H1 (cell line): Measurements from ENCODE around the gene SCN10A. TPM values are rescaled to one million over a fixed set of nuclear protein-coding genes. Genes with fewer than 3 reads are reported as not detected.

ENCODE experiments used
- CTCF ChIA-PET: fragments of 300-600 bp; sonication (Branson Sonifier 250); formaldehyde crosslinking; loops from one replicate; lab custom pipeline; 2021; ENCODE audit not compliant: partially characterized antibody; lab: Charles Lee
- POLR2A ChIA-PET: fragments of 300-600 bp; sonication (Branson Sonifier 250); formaldehyde crosslinking; loops from one replicate; lab custom pipeline; 2021; ENCODE audit warnings: inconsistent platforms; ENCODE audit not compliant: partially characterized antibody; lab: Charles Lee
- DNase-seq, 2 experiments: peaks; one replicate each; pipeline versions ENCODE4 v3.0.0 to v3.0.0-alpha.2; 2010 to 2022; ENCODE audit warnings: low spot score in 2 of 2, low read depth in 1 of 2, mixed read lengths in 1 of 2
- FAIRE-seq: peaks from 2 replicates; lab custom pipeline; 2011; peaks lifted over from hg19 to GRCh38; lab: Jason Lieb, UNC
- H2AFZ ChIP-seq: 2 replicates; pipeline ENCODE4 v1.8.1; 2012; ENCODE audit warnings: low read length, inconsistent platforms
- H2AK5ac ChIP-seq: 2 replicates; pipeline ENCODE4 v1.6.1; 2013; ENCODE audit warnings: low read depth, low read length
- H2BK120ac ChIP-seq: replicated peaks from 2 replicates; pipeline ENCODE3; 2013; ENCODE audit warnings: low read depth, low read length, inconsistent platforms
- H2BK12ac ChIP-seq: 2 replicates; pipeline ENCODE4 v1.6.1; 2013; ENCODE audit warnings: low read depth, low read length
- H2BK15ac ChIP-seq: 2 replicates; pipeline ENCODE4 v1.6.1; 2013; ENCODE audit warnings: low read length
- H2BK20ac ChIP-seq: 2 replicates; pipeline ENCODE4 v1.6.1; 2013; ENCODE audit warnings: low read length
- H2BK5ac ChIP-seq: 2 replicates; pipeline ENCODE4 v1.6.1; 2013; ENCODE audit warnings: low read depth, low read length
- H3K14ac ChIP-seq: 2 replicates; pipeline ENCODE4 v1.6.1; 2013; ENCODE audit warnings: inconsistent platforms; ENCODE audit not compliant: insufficient read length
- H3K18ac ChIP-seq: 2 replicates; pipeline ENCODE4 v1.6.1; 2013; ENCODE audit warnings: low read length; ENCODE audit errors: extremely low read depth
- H3K23ac ChIP-seq: 2 replicates; pipeline ENCODE4 v1.6.1; 2013; ENCODE audit warnings: inconsistent platforms; ENCODE audit not compliant: insufficient read length
- H3K23me2 ChIP-seq: 2 replicates; pipeline ENCODE4 v1.6.1; 2013; ENCODE audit warnings: low read depth, low read length
- H3K27ac ChIP-seq: 2 replicates; pipeline ENCODE4 v1.6.1; 2011; ENCODE audit warnings: low read depth, low read length, inconsistent platforms
- H3K27me3 ChIP-seq, 4 experiments: replicated peaks in 1 of 4; 1 replicate in 1 of 4; 2 replicates in 3 of 4; pipeline versions ENCODE4 v1.6.1 to v1.8.1; 2011 to 2013; ENCODE audit warnings: low read length in 3 of 4, mild to moderate bottlenecking in 3 of 4, inconsistent platforms in 2 of 4, mixed read lengths in 2 of 4, moderate library complexity in 1 of 4; ENCODE audit not compliant: control insufficient read depth in 3 of 4, insufficient read depth in 3 of 4; ENCODE audit errors: extremely low read depth in 1 of 4
- H3K36me3 ChIP-seq, 4 experiments: 2 replicates each; pipeline versions ENCODE4 v1.6.1 to v1.8.1; 2011 to 2013; ENCODE audit warnings: mild to moderate bottlenecking in 4 of 4, low read length in 3 of 4, moderate library complexity in 2 of 4, control low read depth in 1 of 4, inconsistent platforms in 1 of 4; ENCODE audit not compliant: insufficient read depth in 4 of 4, control insufficient read depth in 2 of 4
- H3K4ac ChIP-seq: replicated peaks from 2 replicates; pipeline ENCODE3; 2013; ENCODE audit warnings: low read length, low read depth, mixed read lengths, inconsistent platforms; ENCODE audit not compliant: insufficient read length
- H3K4me1 ChIP-seq, 4 experiments: replicated peaks in 1 of 4; 1 replicate in 1 of 4; 2 replicates in 3 of 4; pipeline versions ENCODE4 v1.6.1 to v1.8.1; 2011 to 2013; ENCODE audit warnings: low read length in 3 of 4, inconsistent platforms in 2 of 4, mixed read lengths in 1 of 4; ENCODE audit not compliant: insufficient read depth in 4 of 4, control insufficient read depth in 3 of 4
- H3K4me2 ChIP-seq, 2 experiments: 2 replicates each; pipeline versions ENCODE4 v1.6.1 to v1.8.1; 2011 to 2013; ENCODE audit warnings: low read depth in 2 of 2, low read length in 2 of 2, control low read depth in 1 of 2, inconsistent platforms in 1 of 2, mild to moderate bottlenecking in 1 of 2; ENCODE audit not compliant: insufficient read depth in 1 of 2
- H3K4me3 ChIP-seq, 4 experiments: fragments of 200-600, 300-600 bp in 1 of 4; sonication (generic), shearing (Covaris generic), sonication (Bioruptor Twin) in 1 of 4; 2 replicates each; pipeline versions ENCODE4 v1.5.1 to v1.8.1; 2011 to 2016; ENCODE audit warnings: low read length in 4 of 4, low read depth in 3 of 4, control low read depth in 2 of 4, inconsistent platforms in 2 of 4, mild to moderate bottlenecking in 2 of 4, mixed read lengths in 1 of 4, moderate library complexity in 1 of 4; ENCODE audit not compliant: insufficient read depth in 2 of 4; ENCODE audit errors: extremely low read depth in 1 of 4
- H3K56ac ChIP-seq: replicated peaks from 2 replicates; pipeline ENCODE3; 2013; ENCODE audit warnings: low read depth, mild to moderate bottlenecking, mixed read lengths, low read length, inconsistent platforms; ENCODE audit not compliant: insufficient read length
- H3K79me1 ChIP-seq: 2 replicates; pipeline ENCODE4 v1.6.1; 2013; ENCODE audit warnings: low read depth, low read length, control low read depth
- H3K79me2 ChIP-seq, 2 experiments: 2 replicates each; pipeline versions ENCODE4 v1.6.1 to v1.8.1; 2012 to 2013; ENCODE audit warnings: low read length in 2 of 2, mild to moderate bottlenecking in 2 of 2, inconsistent platforms in 1 of 2; ENCODE audit not compliant: insufficient read depth in 2 of 2, control insufficient read depth in 1 of 2
- H3K9ac ChIP-seq, 4 experiments: replicated peaks in 1 of 4; 1 replicate in 1 of 4; 2 replicates in 3 of 4; pipeline versions ENCODE4 v1.6.1 to v1.8.1; 2011 to 2013; ENCODE audit warnings: low read depth in 3 of 4, low read length in 3 of 4, control low read depth in 2 of 4, mild to moderate bottlenecking in 2 of 4, moderate library complexity in 2 of 4, inconsistent platforms in 1 of 4; ENCODE audit errors: extremely low read depth in 1 of 4
- H3K9me3 ChIP-seq, 2 experiments: 2 replicates each; pipeline versions ENCODE4 v1.6.1 to v1.8.1; 2012 to 2013; ENCODE audit warnings: mild to moderate bottlenecking in 2 of 2, moderate library complexity in 2 of 2, control low read depth in 1 of 2, inconsistent platforms in 1 of 2, low read depth in 1 of 2, low read length in 1 of 2, mixed read lengths in 1 of 2; ENCODE audit not compliant: insufficient read depth in 2 of 2
- H4K20me1 ChIP-seq, 2 experiments: replicated peaks in 1 of 2; 2 replicates each; pipeline versions ENCODE3 to v1.8.1; 2011 to 2013; ENCODE audit warnings: inconsistent platforms in 2 of 2, low read length in 2 of 2, mild to moderate bottlenecking in 1 of 2; ENCODE audit not compliant: insufficient read depth in 2 of 2, control insufficient read depth in 1 of 2
- H4K5ac ChIP-seq: 2 replicates; pipeline ENCODE4 v1.6.1; 2013; ENCODE audit warnings: low read length, low read depth, mixed read lengths, inconsistent platforms; ENCODE audit not compliant: insufficient read length
- H4K8ac ChIP-seq: 2 replicates; pipeline ENCODE4 v1.8.0; 2013; ENCODE audit warnings: mild to moderate bottlenecking, moderate library complexity, low read length, inconsistent platforms; ENCODE audit not compliant: insufficient read depth; ENCODE audit errors: extremely low read depth
- H4K91ac ChIP-seq: replicated peaks from 2 replicates; pipeline ENCODE3; 2013; ENCODE audit warnings: low read length, mixed read lengths, inconsistent platforms; ENCODE audit not compliant: insufficient read length
- RAD21 ChIP-seq, 2 experiments: IDR thresholded peaks in 1 of 2; conservative IDR thresholded peaks in 1 of 2; 2 replicates each; pipeline ENCODE4 v1.6.1; 2011; ENCODE audit warnings: low read depth in 2 of 2, low read length in 2 of 2, improper control_type of control experiment in 1 of 2, inconsistent platforms in 1 of 2, mild to moderate bottlenecking in 1 of 2, moderate library complexity in 1 of 2
- SRF ChIP-seq: IDR thresholded peaks from 2 replicates; pipeline ENCODE4 v1.6.1; 2011; ENCODE audit warnings: mild to moderate bottlenecking, low read depth, low read length, moderate library complexity
- WGBS, 2 experiments: shearing (Covaris generic) in 1 of 2; methylation state at CpG; one replicate each; pipeline versions ENCODE4 v1.1.6 to v1.1.7; 2013 to 2015; ENCODE audit warnings: low lambda C conversion rate in 2 of 2, mixed read lengths in 2 of 2, inconsistent platforms in 1 of 2, low coverage in 1 of 2, missing lambda C conversion rate in 1 of 2; ENCODE audit not compliant: insufficient replicate concordance in 2 of 2, insufficient coverage in 1 of 2, insufficient read length in 1 of 2; ENCODE audit errors: extremely low coverage in 1 of 2, missing lambda C conversion rate in 1 of 2; 5-methylcytosine and 5-hydroxymethylcytosine counted together
- polyA plus RNA-seq, 7 experiments: library from polyadenylated mRNA; depleted of rRNA in 3 of 7; stranded (reverse) in 5 of 7; unstranded in 2 of 7; fragments of >200 nt in 5 of 7; fragments of 200-250 nt in 2 of 7; gene quantifications; 1 replicate in 5 of 7; 2 replicates in 1 of 7; 4 replicates in 1 of 7; pipeline versions ENCODE4 v1.2.1 to v1.2.3, GENCODE V29; 2011 to 2013; ENCODE audit warnings: missing spikeins in 2 of 7, mixed read lengths in 2 of 7
- total RNA-seq: library from RNA; stranded (reverse); fragmentation: NEBNext Ultra II Directional; extraction: Animal tissue kit (Norgen Biotek cat#: 25700); gene quantifications from 2 replicates; pipeline ENCODE4 v1.2.1, GENCODE V29; 2021
- TF ChIP-seq, protein P1 (sequence below), 3 experiments: IDR thresholded peaks; 1 replicate in 2 of 3; 2 replicates in 1 of 3; pipeline versions ENCODE4 v1.5.1 to v1.6.1; 2011; ENCODE audit warnings: low read length in 3 of 3, mild to moderate bottlenecking in 3 of 3, inconsistent platforms in 2 of 3, low read depth in 1 of 3, moderate library complexity in 1 of 3; ENCODE audit not compliant: insufficient read depth in 1 of 3; ENCODE audit errors: control extremely low read depth in 1 of 3

Gene SCN10A
- total and polyA plus RNA-seq, 2 of the 8 experiments (the other 6 are each of a cell fraction or from before 2014, with no cell fraction given), result not detected

- Histone ChIP-seq H3K9me3 (no peaks in the 10 kb centered on the region), H3K79me2 (no peaks in the 10 kb centered on the region), H3K4me3 (no peak overlapping the region), H3K14ac (no peak overlapping the region), H4K20me1 (no peaks in the 10 kb centered on the region), H2BK15ac (no peak overlapping the region)
- TF ChIP-seq, protein P1, sequence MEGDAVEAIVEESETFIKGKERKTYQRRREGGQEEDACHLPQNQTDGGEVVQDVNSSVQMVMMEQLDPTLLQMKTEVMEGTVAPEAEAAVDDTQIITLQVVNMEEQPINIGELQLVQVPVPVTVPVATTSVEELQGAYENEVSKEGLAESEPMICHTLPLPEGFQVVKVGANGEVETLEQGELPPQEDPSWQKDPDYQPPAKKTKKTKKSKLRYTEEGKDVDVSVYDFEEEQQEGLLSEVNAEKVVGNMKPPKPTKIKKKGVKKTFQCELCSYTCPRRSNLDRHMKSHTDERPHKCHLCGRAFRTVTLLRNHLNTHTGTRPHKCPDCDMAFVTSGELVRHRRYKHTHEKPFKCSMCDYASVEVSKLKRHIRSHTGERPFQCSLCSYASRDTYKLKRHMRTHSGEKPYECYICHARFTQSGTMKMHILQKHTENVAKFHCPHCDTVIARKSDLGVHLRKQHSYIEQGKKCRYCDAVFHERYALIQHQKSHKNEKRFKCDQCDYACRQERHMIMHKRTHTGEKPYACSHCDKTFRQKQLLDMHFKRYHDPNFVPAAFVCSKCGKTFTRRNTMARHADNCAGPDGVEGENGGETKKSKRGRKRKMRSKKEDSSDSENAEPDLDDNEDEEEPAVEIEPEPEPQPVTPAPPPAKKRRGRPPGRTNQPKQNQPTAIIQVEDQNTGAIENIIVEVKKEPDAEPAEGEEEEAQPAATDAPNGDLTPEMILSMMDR (IDR thresholded peaks at IDR 0.05; ENCODE audit: control extremely low read depth in 1 of 3, insufficient read depth in 1 of 3, low read depth in 1 of 3, low read length in 3 of 3), result peak in 2 of 3 experiments; percentile 24 to 47; a peak in 2 of 4 replicates
- TF ChIP-seq RAD21 (IDR thresholded peaks at IDR 0.05 in 1 of 2, conservative IDR thresholded peaks at IDR 0.05 in 1 of 2; ENCODE audit: low read depth in 2 of 2, low read length in 2 of 2) (peak; percentile 10 to 38; a peak in 1 of 4 replicates), SRF (no peak)
- TF ChIP-seq, all 59 proteins: peak for 2
- Histone ChIP-seq H3K4me1 (no peaks in the 10 kb centered on the region), H2BK5ac (no peak overlapping the region), H3K4me2 (no peak overlapping the region), H4K91ac (no peak overlapping the region), H3K23ac (no peak overlapping the region), H3K18ac (no peak overlapping the region), H2AK5ac (no peak overlapping the region), H3K9ac (no peak overlapping the region), H4K8ac (no peak overlapping the region), H3K56ac (no peak overlapping the region), H3K36me3 (no peaks in the 10 kb centered on the region), H3K27ac (no peak overlapping the region), H4K5ac (no peak overlapping the region), H3K23me2 (no peaks in the 10 kb centered on the region), H2BK120ac (no peak overlapping the region), H2AFZ (no peak overlapping the region), H3K4ac (no peak overlapping the region), H2BK20ac (no peak overlapping the region), H3K79me1 (no peaks in the 10 kb centered on the region), H3K27me3 (no peaks in the 10 kb centered on the region), H2BK12ac (no peak overlapping the region)
- ChIA-PET CTCF (interaction anchor here (1.0 kb wide), 1 partner anchor 43 kb away, joined by 3 read pairs; no protein-coding TSS in a partner anchor), POLR2A (no interaction called here)
- DNase-seq (no peak), FAIRE-seq (peak; percentile 24)
- WGBS, 2 experiments, result 48% methylated on average over 4 of the region's 4 CpGs; no CpG with 5 or more reads in 1 of the 2 experiments
These were observed 33.9 kb downstream of the SCN10A start for GRCh38 chr3:38782148-38782547.
